GM08714 (cell line): ENCODE measurements around the gene PPY.

Experiments used
- H3K4me3 ChIP-seq: fragments of 200-500 bp; sonication (Bioruptor generic); 2 replicates; pipeline ENCODE4 v1.5.1; 2014; ENCODE audit warnings: mild to moderate bottlenecking, low read length, inconsistent platforms
- ZNF274 ChIP-seq: IDR thresholded peaks from 2 replicates; pipeline ENCODE4 v1.6.1; 2012; ENCODE audit warnings: mild to moderate bottlenecking, low read depth, low read length

Gene PPY

GRCh38 chr17:43891851-43892646, 50.2 kb downstream of the PPY start:
- no peak for TF ChIP-seq ZNF274
- H3K4me3 ChIP-seq, result no peak overlapping the region
